ENCODE results near the gene ZNRF3.

Gene ZNRF3

GRCh38 chr22:28887725-28888459 is 4.5 kb downstream of the ZNRF3 start:
- peaks cover 54% of the 10 kb centered on the region for H4K20me1 ChIP-seq (ENCODE audit: insufficient read depth, low read length)
- H3K9ac ChIP-seq (ENCODE audit: low read length), result no peak overlapping the region
- no peak overlapping the region for H3K4me2 ChIP-seq (ENCODE audit: low read length)
- H2AFZ ChIP-seq (ENCODE audit: low read depth, low read length), result no peak overlapping the region
- no peaks in the 10 kb centered on the region for H3K9me3 ChIP-seq (ENCODE audit: insufficient read depth, low read length)
- no peaks in the 10 kb centered on the region for H3K27me3 ChIP-seq (ENCODE audit: low read depth, low read length)
- H3K4me1 ChIP-seq (ENCODE audit: low read length), result peaks cover 10% of the 10 kb centered on the region
- H3K27ac ChIP-seq (ENCODE audit: low read length), result no peak overlapping the region
- peaks cover 86% of the 10 kb centered on the region for H3K79me2 ChIP-seq (ENCODE audit: low read length)
- TF ChIP-seq EZH2phosphoT487 (IDR thresholded peaks at IDR 0.05; ENCODE audit: low read depth), result no peak
- TF ChIP-seq CTCF (IDR thresholded peaks at IDR 0.05; ENCODE audit: low read depth, low read length), result no peak
- no peak overlapping the region for H3K4me3 ChIP-seq (ENCODE audit: low read length)
- H3K36me3 ChIP-seq (replicated peaks; ENCODE audit: low read depth, low read length), result peaks cover 5% of the 10 kb centered on the region

DNA sequence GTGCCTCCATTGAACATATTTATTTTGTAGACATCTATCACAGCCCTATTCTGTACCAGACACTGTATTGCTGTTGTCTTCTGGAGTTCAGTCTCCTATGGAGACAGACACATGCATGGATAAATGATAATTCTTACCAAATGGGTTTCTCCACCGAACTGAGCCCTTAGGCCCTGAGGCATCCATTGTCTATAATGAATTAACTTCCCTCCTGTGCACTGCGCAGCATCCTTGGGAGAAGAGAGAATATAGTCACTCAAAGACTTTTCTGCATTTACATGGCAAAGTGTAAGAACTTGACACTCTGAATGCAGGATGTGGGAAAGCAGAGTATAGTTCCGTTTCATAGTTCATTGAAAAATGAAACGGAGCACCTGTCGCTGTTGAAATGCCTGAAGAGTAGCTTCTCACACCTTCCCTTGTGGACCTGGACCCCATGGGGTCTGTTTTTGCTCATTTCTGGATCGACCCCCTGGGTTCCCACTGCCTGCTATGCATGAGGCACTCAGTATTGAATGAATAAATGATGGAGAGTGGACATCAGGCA is 6.2 kb downstream of the ZNRF3 start:
- no peak overlapping the region for H3K27ac ChIP-seq (ENCODE audit: low read length)
- H3K4me2 ChIP-seq (ENCODE audit: low read length), result no peak overlapping the region
- H4K20me1 ChIP-seq (ENCODE audit: insufficient read depth, low read length), result peaks cover 56% of the 10 kb centered on the region
- peaks cover 5% of the 10 kb centered on the region for H3K36me3 ChIP-seq (replicated peaks; ENCODE audit: low read depth, low read length)
- TF ChIP-seq EZH2phosphoT487 (IDR thresholded peaks at IDR 0.05; ENCODE audit: low read depth) (no peak), CTCF (IDR thresholded peaks at IDR 0.05; ENCODE audit: low read depth, low read length) (no peak)
- peaks cover 95% of the 10 kb centered on the region for H3K79me2 ChIP-seq (ENCODE audit: low read length)
- peaks cover 7% of the 10 kb centered on the region for H3K4me1 ChIP-seq (ENCODE audit: low read length)
- H3K9me3 ChIP-seq (ENCODE audit: insufficient read depth, low read length), result no peaks in the 10 kb centered on the region
- H3K4me3 ChIP-seq (ENCODE audit: low read length), result no peak overlapping the region
- H3K9ac ChIP-seq (ENCODE audit: low read length), result no peak overlapping the region
- H3K27me3 ChIP-seq (ENCODE audit: low read depth, low read length), result no peaks in the 10 kb centered on the region
- H2AFZ ChIP-seq (ENCODE audit: low read depth, low read length), result no peak overlapping the region

GRCh38 chr22:28891156-28891733 is 7.9 kb downstream of the ZNRF3 start:
- H4K20me1 ChIP-seq (ENCODE audit: insufficient read depth, low read length), result peaks cover 50% of the 10 kb centered on the region
- no peak for TF ChIP-seq EZH2phosphoT487 (IDR thresholded peaks at IDR 0.05; ENCODE audit: low read depth)
- no peak for TF ChIP-seq CTCF (IDR thresholded peaks at IDR 0.05; ENCODE audit: low read depth, low read length)

GRCh38 chr22:28892175-28892731 is 8.9 kb downstream of the ZNRF3 start:
- Histone ChIP-seq H4K20me1 (ENCODE audit: insufficient read depth, low read length) (peaks cover 57% of the 10 kb centered on the region), H2AFZ (ENCODE audit: low read depth, low read length) (no peak overlapping the region), H3K79me2 (ENCODE audit: low read length) (peaks cover 90% of the 10 kb centered on the region), H3K27me3 (ENCODE audit: low read depth, low read length) (no peaks in the 10 kb centered on the region), H3K9me3 (ENCODE audit: insufficient read depth, low read length) (no peaks in the 10 kb centered on the region), H3K9ac (ENCODE audit: low read length) (no peak overlapping the region), H3K4me2 (ENCODE audit: low read length) (no peak overlapping the region), H3K27ac (ENCODE audit: low read length) (no peak overlapping the region), H3K4me1 (ENCODE audit: low read length) (no peaks in the 10 kb centered on the region), H3K4me3 (ENCODE audit: low read length) (no peak overlapping the region), H3K36me3 (replicated peaks; ENCODE audit: low read depth, low read length) (no peaks in the 10 kb centered on the region)
- TF ChIP-seq EZH2phosphoT487 (IDR thresholded peaks at IDR 0.05; ENCODE audit: low read depth) (no peak), CTCF (IDR thresholded peaks at IDR 0.05; ENCODE audit: low read depth, low read length) (no peak)

More at GRCh38 chr22:28891156-28891733, 7.9 kb downstream of the ZNRF3 start:
- Histone ChIP-seq H3K4me3 (ENCODE audit: low read length) (no peak overlapping the region), H2AFZ (ENCODE audit: low read depth, low read length) (no peak overlapping the region), H3K27me3 (ENCODE audit: low read depth, low read length) (no peaks in the 10 kb centered on the region), H3K27ac (ENCODE audit: low read length) (no peak overlapping the region), H3K9me3 (ENCODE audit: insufficient read depth, low read length) (no peaks in the 10 kb centered on the region), H3K4me2 (ENCODE audit: low read length) (no peak overlapping the region), H3K9ac (ENCODE audit: low read length) (no peak overlapping the region), H3K36me3 (replicated peaks; ENCODE audit: low read depth, low read length) (no peaks in the 10 kb centered on the region), H3K4me1 (ENCODE audit: low read length) (no peaks in the 10 kb centered on the region), H3K79me2 (ENCODE audit: low read length) (peaks cover 90% of the 10 kb centered on the region)
